Epithelial cell of esophagus (primary cell): ENCODE data around the gene GNB1.

Source experiments
- DNase-seq: peaks from one replicate; pipeline ENCODE4 v3.0.0; 2010; ENCODE audit warnings: low read depth
- H3K4me3 ChIP-seq: 2 replicates; pipeline ENCODE4 v1.5.1; 2011; ENCODE audit warnings: mild to moderate bottlenecking, low read length, control low read depth
- CTCF ChIP-seq: IDR thresholded peaks from 2 replicates; pipeline ENCODE4 v1.5.1; 2011; ENCODE audit warnings: low read depth, mild to moderate bottlenecking, low read length, control low read depth, inconsistent platforms; ENCODE audit not compliant: insufficient read depth; ENCODE audit errors: missing control alignments

GNB1 gene

GRCh38 chr1:1918901-1919303 lies 28.0 kb upstream of the GNB1 start, which contains the start of gene TMEM52:
Gene TMEM52 (minus strand): TSS chr1:1919279. CDS start chr1:1919265, 14 bp downstream.
- DNase-seq: no peak
- peak within 1 kb of the TSS; percentile 45 for H3K4me3 ChIP-seq
- no peak for TF ChIP-seq CTCF

- TF ChIP-seq CTCF: no peak
- DNase-seq: no peak
- H3K4me3 ChIP-seq: peak overlapping the region; percentile 45
Measured at GRCh38 chr1:1917995-1918900, 27.4 kb upstream of the GNB1 start.

- DNase-seq: no peak
- no peak for TF ChIP-seq CTCF
- H3K4me3 ChIP-seq: no peak overlapping the region
Measured at GRCh38 chr1:1917304-1917976, 26.6 kb upstream of the GNB1 start.

- DNase-seq: no peak
Measured at GRCh38 chr1:1916851-1917251, 26.0 kb upstream of the GNB1 start.

GRCh38 chr1:1915911-1916840 lies 25.3 kb upstream of the GNB1 start:
- no peak for DNase-seq
- TF ChIP-seq CTCF: no peak
- H3K4me3 ChIP-seq: no peak overlapping the region

More at GRCh38 chr1:1916851-1917251, 26.0 kb upstream of the GNB1 start:
- no peak overlapping the region for H3K4me3 ChIP-seq
- TF ChIP-seq CTCF: no peak

- no peak within 1 kb of the TSS for H3K4me3 ChIP-seq
- no peak for DNase-seq
- no peak for TF ChIP-seq CTCF
Measured at GRCh38 chr1:1914971-1915692, 24.2 kb upstream of the GNB1 start, which contains the start of gene CALML6. Gene CALML6 (plus strand): TSS chr1:1915260. CDS start chr1:1915281, 21 bp downstream.
